GM23338 (cell line): ENCODE results near the gene PDCD1. TPM values are rescaled to one million over a fixed set of nuclear protein-coding genes. Genes with fewer than 3 reads are reported as not detected.

Source experiments
- ATAC-seq: fragments of 200-7000 bp; cut with Tn5 transposase; 3 replicates; pipeline ENCODE4 v1.9.1; 2020
- DNase-seq: peaks from one replicate; pipeline ENCODE4 v3.0.0-alpha.2; 2015; ENCODE audit warnings: low spot score
- H2AFZ ChIP-seq: fragments of 200-600 bp; sonication (generic); 2 replicates; pipeline ENCODE4 v1.8.0; 2016; ENCODE audit warnings: antibody characterized with exemption, mild to moderate bottlenecking, moderate library complexity
- H3F3A ChIP-seq: fragments of 200-600 bp; sonication (generic); replicated peaks from 2 replicates; pipeline ENCODE4 v1.8.0; 2017; ENCODE audit warnings: antibody characterized with exemption, mixed run types, low read depth
- H3K27ac ChIP-seq: fragments of 200-600 bp; sonication (generic); 2 replicates; pipeline ENCODE4 v1.6.1; 2016; ENCODE audit warnings: low read depth
- H3K27me3 ChIP-seq: fragments of 200-600 bp; sonication (generic); 2 replicates; pipeline ENCODE4 v1.8.0; 2016; ENCODE audit warnings: mild to moderate bottlenecking, mixed run types, moderate library complexity; ENCODE audit not compliant: insufficient read depth
- H3K36me3 ChIP-seq: fragments of 200-600 bp; sonication (generic); 2 replicates; pipeline ENCODE4 v1.8.0; 2016; ENCODE audit warnings: mild to moderate bottlenecking; ENCODE audit not compliant: insufficient read depth
- H3K4me1 ChIP-seq: fragments of 200-600 bp; sonication (generic); 2 replicates; pipeline ENCODE4 v1.8.0; 2016; ENCODE audit warnings: mild to moderate bottlenecking, moderate library complexity; ENCODE audit not compliant: insufficient read depth
- H3K4me2 ChIP-seq: fragments of 200-600 bp; sonication (generic); 2 replicates; pipeline ENCODE4 v1.7.1; 2017; ENCODE audit warnings: mixed run types
- H3K4me3 ChIP-seq: fragments of 200-600 bp; sonication (generic); 2 replicates; pipeline ENCODE4 v1.6.1; 2016; ENCODE audit warnings: mixed run types
- H3K79me2 ChIP-seq: fragments of 200-600 bp; sonication (generic); replicated peaks from 2 replicates; pipeline ENCODE4 v1.8.0; 2017; ENCODE audit warnings: mild to moderate bottlenecking; ENCODE audit not compliant: insufficient read depth
- H3K9me2 ChIP-seq: fragments of 200-600 bp; sonication (generic); 2 replicates; pipeline ENCODE4 v1.8.0; 2017; ENCODE audit not compliant: insufficient read depth
- H4K20me1 ChIP-seq: fragments of 200-600 bp; sonication (generic); replicated peaks from 2 replicates; pipeline ENCODE4 v1.8.0; 2017; ENCODE audit warnings: mild to moderate bottlenecking; ENCODE audit not compliant: insufficient read depth
- H3K27ac Mint-ChIP-seq: 2 replicates; pipeline ENCODE4 v1.8.0; 2020; ENCODE audit warnings: inconsistent platforms, mild to moderate bottlenecking, moderate library complexity, mixed read lengths
- H3K27me3 Mint-ChIP-seq: 3 replicates; pipeline ENCODE4 v1.8.0; 2022; ENCODE audit warnings: low read depth, mild to moderate bottlenecking, moderate library complexity, mixed read lengths, inconsistent platforms; ENCODE audit not compliant: insufficient read depth, poor library complexity
- H3K36me3 Mint-ChIP-seq: 3 replicates; pipeline ENCODE4 v1.8.0; 2021; ENCODE audit warnings: low read depth, mild to moderate bottlenecking, inconsistent platforms, moderate library complexity, mixed read lengths
- H3K4me1 Mint-ChIP-seq: 3 replicates; pipeline ENCODE4 v1.8.0; 2020; ENCODE audit warnings: mild to moderate bottlenecking, inconsistent platforms, mixed read lengths
- H3K4me3 Mint-ChIP-seq: 3 replicates; pipeline ENCODE4 v1.8.0; 2021; ENCODE audit warnings: moderate library complexity, mild to moderate bottlenecking, inconsistent platforms, mixed read lengths
- H3K9me3 Mint-ChIP-seq: 3 replicates; pipeline ENCODE4 v1.8.0; 2020; ENCODE audit warnings: moderate library complexity, mild to moderate bottlenecking, inconsistent platforms, mixed read lengths
- CREB1 ChIP-seq: fragments of 250-450 bp; sonication (Bioruptor Pico); IDR thresholded peaks from 2 replicates; pipeline ENCODE4 v1.5.0; 2020; ENCODE audit warnings: low read depth, mild to moderate bottlenecking, moderate library complexity
- EZH2phosphoT487 ChIP-seq: fragments of 200-600 bp; sonication (generic); IDR thresholded peaks from one replicate; pipeline ENCODE4 v1.8.1; 2018; ENCODE audit warnings: antibody characterized with exemption; ENCODE audit not compliant: unreplicated experiment
- JUNB ChIP-seq: IDR thresholded peaks from one replicate; pipeline ENCODE4 v1.6.1; 2016; ENCODE audit warnings: antibody characterized with exemption; ENCODE audit not compliant: unreplicated experiment
- NANOG ChIP-seq: IDR thresholded peaks from 2 replicates; pipeline ENCODE4 v1.6.1; 2016; ENCODE audit warnings: antibody characterized with exemption, borderline replicate concordance
- POLR2AphosphoS5 ChIP-seq: IDR thresholded peaks from 2 replicates; pipeline ENCODE4 v1.6.1; 2016; ENCODE audit warnings: antibody characterized with exemption, low read depth
- ZNF114 ChIP-seq: fragments of 250-450 bp; sonication (Bioruptor Pico); IDR thresholded peaks from 2 replicates; pipeline ENCODE4 v1.5.0; 2020; ENCODE audit warnings: mild to moderate bottlenecking, moderate library complexity
- ZNF331 ChIP-seq: fragments of 250-450 bp; sonication (Bioruptor Pico); IDR thresholded peaks from 2 replicates; pipeline ENCODE4 v1.5.0; 2020; ENCODE audit warnings: low read depth, mild to moderate bottlenecking, moderate library complexity
- polyA plus RNA-seq: library from polyadenylated mRNA; unstranded; fragments of >200 nt; fragmentation: Nextera tagmentation; extraction: Ambion mirVana; gene quantifications from 2 replicates; pipeline ENCODE4 v1.2.1, GENCODE V29; 2016
- total RNA-seq: library from RNA; depleted of rRNA; stranded (reverse); fragments of >200 nt; shearing (Covaris generic); gene quantifications from 2 replicates; pipeline ENCODE4 v1.2.3, GENCODE V29; 2014
- TF ChIP-seq, protein P1 (sequence below): fragments of 250-450 bp; sonication (Bioruptor Pico); IDR thresholded peaks from 2 replicates; pipeline ENCODE4 v1.5.0; 2020; ENCODE audit warnings: mild to moderate bottlenecking, moderate library complexity

Gene PDCD1
- total and polyA plus RNA-seq, 2 experiments from 2014 or later: 0.34 to 0.38 TPM

DNA sequence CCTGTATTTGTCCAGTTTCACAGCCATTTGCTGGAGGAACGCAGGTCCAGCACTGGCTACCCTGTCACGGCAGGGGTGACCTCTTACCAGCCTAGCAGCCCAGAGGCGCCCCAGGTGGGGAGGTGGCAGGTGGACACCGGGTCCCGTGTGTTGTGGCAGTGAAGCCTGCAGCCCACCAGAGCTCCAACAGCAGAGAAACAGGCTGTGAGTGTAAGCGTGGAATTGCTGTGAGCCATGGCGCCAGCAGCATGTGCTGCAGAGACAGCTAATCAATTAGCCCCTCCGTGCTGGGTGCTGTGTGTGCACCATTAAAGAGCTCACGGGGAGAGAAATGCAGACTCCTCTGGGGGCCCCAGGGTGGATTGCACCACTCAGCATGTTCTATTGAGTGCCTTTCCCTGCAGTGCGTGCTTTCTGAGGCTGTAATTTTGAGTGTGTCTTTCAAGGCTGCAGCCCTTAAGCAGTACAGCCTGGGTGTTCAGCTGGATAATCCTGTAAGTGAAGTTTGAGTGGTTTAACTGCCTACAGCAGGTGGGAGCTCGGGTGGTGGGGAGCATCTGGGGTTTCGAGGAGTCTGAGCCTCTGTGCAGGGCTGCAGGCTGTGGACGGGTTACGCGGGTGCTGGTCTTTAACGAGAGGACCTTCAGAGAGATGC is 26.7 kb upstream of the PDCD1 start (continued):
- TF ChIP-seq, protein P1, sequence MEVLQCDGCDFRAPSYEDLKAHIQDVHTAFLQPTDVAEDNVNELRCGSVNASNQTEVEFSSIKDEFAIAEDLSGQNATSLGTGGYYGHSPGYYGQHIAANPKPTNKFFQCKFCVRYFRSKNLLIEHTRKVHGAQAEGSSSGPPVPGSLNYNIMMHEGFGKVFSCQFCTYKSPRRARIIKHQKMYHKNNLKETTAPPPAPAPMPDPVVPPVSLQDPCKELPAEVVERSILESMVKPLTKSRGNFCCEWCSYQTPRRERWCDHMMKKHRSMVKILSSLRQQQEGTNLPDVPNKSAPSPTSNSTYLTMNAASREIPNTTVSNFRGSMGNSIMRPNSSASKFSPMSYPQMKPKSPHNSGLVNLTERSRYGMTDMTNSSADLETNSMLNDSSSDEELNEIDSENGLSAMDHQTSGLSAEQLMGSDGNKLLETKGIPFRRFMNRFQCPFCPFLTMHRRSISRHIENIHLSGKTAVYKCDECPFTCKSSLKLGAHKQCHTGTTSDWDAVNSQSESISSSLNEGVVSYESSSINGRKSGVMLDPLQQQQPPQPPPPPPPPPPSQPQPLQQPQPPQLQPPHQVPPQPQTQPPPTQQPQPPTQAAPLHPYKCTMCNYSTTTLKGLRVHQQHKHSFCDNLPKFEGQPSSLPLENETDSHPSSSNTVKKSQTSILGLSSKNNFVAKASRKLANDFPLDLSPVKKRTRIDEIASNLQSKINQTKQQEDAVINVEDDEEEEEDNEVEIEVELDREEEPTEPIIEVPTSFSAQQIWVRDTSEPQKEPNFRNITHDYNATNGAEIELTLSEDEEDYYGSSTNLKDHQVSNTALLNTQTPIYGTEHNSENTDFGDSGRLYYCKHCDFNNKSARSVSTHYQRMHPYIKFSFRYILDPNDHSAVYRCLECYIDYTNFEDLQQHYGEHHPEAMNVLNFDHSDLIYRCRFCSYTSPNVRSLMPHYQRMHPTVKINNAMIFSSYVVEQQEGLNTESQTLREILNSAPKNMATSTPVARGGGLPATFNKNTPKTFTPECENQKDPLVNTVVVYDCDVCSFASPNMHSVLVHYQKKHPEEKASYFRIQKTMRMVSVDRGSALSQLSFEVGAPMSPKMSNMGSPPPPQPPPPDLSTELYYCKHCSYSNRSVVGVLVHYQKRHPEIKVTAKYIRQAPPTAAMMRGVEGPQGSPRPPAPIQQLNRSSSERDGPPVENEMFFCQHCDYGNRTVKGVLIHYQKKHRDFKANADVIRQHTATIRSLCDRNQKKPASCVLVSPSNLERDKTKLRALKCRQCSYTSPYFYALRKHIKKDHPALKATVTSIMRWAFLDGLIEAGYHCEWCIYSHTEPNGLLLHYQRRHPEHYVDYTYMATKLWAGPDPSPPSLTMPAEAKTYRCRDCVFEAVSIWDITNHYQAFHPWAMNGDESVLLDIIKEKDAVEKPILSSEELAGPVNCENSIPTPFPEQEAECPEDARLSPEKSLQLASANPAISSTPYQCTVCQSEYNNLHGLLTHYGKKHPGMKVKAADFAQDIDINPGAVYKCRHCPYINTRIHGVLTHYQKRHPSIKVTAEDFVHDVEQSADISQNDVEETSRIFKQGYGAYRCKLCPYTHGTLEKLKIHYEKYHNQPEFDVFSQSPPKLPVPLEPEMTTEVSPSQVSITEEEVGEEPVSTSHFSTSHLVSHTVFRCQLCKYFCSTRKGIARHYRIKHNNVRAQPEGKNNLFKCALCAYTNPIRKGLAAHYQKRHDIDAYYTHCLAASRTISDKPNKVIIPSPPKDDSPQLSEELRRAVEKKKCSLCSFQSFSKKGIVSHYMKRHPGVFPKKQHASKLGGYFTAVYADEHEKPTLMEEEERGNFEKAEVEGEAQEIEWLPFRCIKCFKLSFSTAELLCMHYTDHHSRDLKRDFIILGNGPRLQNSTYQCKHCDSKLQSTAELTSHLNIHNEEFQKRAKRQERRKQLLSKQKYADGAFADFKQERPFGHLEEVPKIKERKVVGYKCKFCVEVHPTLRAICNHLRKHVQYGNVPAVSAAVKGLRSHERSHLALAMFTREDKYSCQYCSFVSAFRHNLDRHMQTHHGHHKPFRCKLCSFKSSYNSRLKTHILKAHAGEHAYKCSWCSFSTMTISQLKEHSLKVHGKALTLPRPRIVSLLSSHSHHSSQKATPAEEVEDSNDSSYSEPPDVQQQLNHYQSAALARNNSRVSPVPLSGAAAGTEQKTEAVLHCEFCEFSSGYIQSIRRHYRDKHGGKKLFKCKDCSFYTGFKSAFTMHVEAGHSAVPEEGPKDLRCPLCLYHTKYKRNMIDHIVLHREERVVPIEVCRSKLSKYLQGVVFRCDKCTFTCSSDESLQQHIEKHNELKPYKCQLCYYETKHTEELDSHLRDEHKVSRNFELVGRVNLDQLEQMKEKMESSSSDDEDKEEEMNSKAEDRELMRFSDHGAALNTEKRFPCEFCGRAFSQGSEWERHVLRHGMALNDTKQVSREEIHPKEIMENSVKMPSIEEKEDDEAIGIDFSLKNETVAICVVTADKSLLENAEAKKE: no peak
- TF ChIP-seq POLR2AphosphoS5 (no peak), JUNB (no peak), CREB1 (no peak), ZNF114 (no peak), ZNF331 (no peak), NANOG (no peak)

DNA sequence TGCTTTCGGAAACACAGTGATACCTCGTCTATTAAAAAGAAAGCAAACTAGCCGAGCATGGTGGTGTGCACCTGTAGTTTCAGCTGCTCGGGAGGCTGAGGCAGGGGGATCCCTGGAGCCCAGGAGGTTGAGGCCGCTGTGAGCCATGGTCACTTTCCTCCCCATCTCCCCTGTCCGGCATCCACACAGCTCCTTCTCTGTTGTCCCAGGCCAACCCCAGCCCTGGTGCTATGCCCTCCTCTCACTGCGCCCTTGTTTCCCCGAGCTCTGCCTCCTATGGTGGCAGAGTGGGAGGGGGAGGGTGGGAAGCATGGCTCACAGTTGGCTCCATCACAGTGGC is 26.2 kb upstream of the PDCD1 start:
- H3K4me3 ChIP-seq: no peak overlapping the region
- Mint-ChIP-seq H3K4me3 (no peak overlapping the region), H3K9me3 (peaks cover 18% of the 10 kb centered on the region), H3K27ac (no peak overlapping the region), H3K27me3 (peaks cover 31% of the 10 kb centered on the region), H3K4me1 (peaks cover 34% of the 10 kb centered on the region), H3K36me3 (peaks cover 26% of the 10 kb centered on the region)
- H4K20me1 ChIP-seq: no peaks in the 10 kb centered on the region
- ATAC-seq: no peak
- no peaks in the 10 kb centered on the region for H3K9me2 ChIP-seq
- no peak overlapping the region for H3K4me2 ChIP-seq
- 0 out of 2 replicates have a peak, but pooled peaks cover 3% of the 10 kb centered on the region for H3F3A ChIP-seq
- no peaks in the 10 kb centered on the region for H3K79me2 ChIP-seq
- H2AFZ ChIP-seq: no peak overlapping the region
- H3K36me3 ChIP-seq: 0 out of 2 replicates have a peak, but pooled peaks cover 2% of the 10 kb centered on the region
- H3K4me1 ChIP-seq: peaks cover 22% of the 10 kb centered on the region
- no peaks in the 10 kb centered on the region for H3K27me3 ChIP-seq
- TF ChIP-seq EZH2phosphoT487 (no peak), JUNB (no peak)
- no peak overlapping the region for H3K27ac ChIP-seq
- DNase-seq: no peak
